Fibroblast of the aortic adventitia (primary cell): Measurements from ENCODE around the gene PVR. TPM values are rescaled to one million over a fixed set of nuclear protein-coding genes. Genes with fewer than 3 reads are reported as not detected.
A peak's percentile ranks its signal among the peaks of the same experiment; 100 is the strongest.

Source experiments
- DNase-seq: peaks from one replicate; pipeline ENCODE4 v3.0.0-alpha.2; 2010; ENCODE audit warnings: low read depth
- H3K4me3 ChIP-seq: 2 replicates; pipeline ENCODE4 v1.5.1; 2011; ENCODE audit warnings: low read depth, mild to moderate bottlenecking, control low read depth, low read length, moderate library complexity
- CTCF ChIP-seq: IDR thresholded peaks from 2 replicates; pipeline ENCODE4 v1.5.1; 2011; ENCODE audit warnings: mild to moderate bottlenecking, low read length, control low read depth, inconsistent platforms; ENCODE audit not compliant: insufficient read depth
- total RNA-seq: library from RNA; depleted of rRNA; stranded (reverse); fragments of >200 nt; gene quantifications from 2 replicates; pipeline ENCODE4 v1.2.3, GENCODE V29; 2012; ENCODE audit warnings: low replicate concordance

The PVR gene
- total RNA-seq, 1 donor = 31.5 TPM

- no peak for TF ChIP-seq CTCF
- no peak overlapping the region for H3K4me3 ChIP-seq
- no peak for DNase-seq
Observed at GRCh38 chr19:44653343-44653742, 9.6 kb downstream of the PVR start.

GRCh38 chr19:44653977-44654774, 10.5 kb downstream of the PVR start:
- H3K4me3 ChIP-seq = no peak overlapping the region
- peak; percentile 57 for DNase-seq
- peak; percentile 61 for TF ChIP-seq CTCF

GRCh38 chr19:44657211-44657921, 13.7 kb downstream of the PVR start:
- no peak overlapping the region for H3K4me3 ChIP-seq
- peak; percentile 94 for TF ChIP-seq CTCF
- peak; percentile 83 for DNase-seq

- H3K4me3 ChIP-seq = no peak overlapping the region
- TF ChIP-seq CTCF = no peak
- no peak for DNase-seq
Observed at GRCh38 chr19:44658069-44658733, 14.5 kb downstream of the PVR start.

- TF ChIP-seq CTCF = no peak
- no peak for DNase-seq
Observed at GRCh38 chr19:44660081-44660480, 16.4 kb downstream of the PVR start.

GRCh38 chr19:44661205-44661604, 17.5 kb downstream of the PVR start:
- no peak for DNase-seq
- H3K4me3 ChIP-seq = no peak overlapping the region
- TF ChIP-seq CTCF = no peak

More at GRCh38 chr19:44660081-44660480, 16.4 kb downstream of the PVR start:
- no peak overlapping the region for H3K4me3 ChIP-seq
